ENCODE measurements around the gene TCEAL3.
A peak's percentile ranks its signal among the peaks of the same experiment; 100 is the strongest.
"Not testable (repeated sequence)": the region's sequence is repeated elsewhere in the genome, so short reads cannot be mapped to it uniquely, and the experiment has no call there.

TCEAL3 gene

DNA sequence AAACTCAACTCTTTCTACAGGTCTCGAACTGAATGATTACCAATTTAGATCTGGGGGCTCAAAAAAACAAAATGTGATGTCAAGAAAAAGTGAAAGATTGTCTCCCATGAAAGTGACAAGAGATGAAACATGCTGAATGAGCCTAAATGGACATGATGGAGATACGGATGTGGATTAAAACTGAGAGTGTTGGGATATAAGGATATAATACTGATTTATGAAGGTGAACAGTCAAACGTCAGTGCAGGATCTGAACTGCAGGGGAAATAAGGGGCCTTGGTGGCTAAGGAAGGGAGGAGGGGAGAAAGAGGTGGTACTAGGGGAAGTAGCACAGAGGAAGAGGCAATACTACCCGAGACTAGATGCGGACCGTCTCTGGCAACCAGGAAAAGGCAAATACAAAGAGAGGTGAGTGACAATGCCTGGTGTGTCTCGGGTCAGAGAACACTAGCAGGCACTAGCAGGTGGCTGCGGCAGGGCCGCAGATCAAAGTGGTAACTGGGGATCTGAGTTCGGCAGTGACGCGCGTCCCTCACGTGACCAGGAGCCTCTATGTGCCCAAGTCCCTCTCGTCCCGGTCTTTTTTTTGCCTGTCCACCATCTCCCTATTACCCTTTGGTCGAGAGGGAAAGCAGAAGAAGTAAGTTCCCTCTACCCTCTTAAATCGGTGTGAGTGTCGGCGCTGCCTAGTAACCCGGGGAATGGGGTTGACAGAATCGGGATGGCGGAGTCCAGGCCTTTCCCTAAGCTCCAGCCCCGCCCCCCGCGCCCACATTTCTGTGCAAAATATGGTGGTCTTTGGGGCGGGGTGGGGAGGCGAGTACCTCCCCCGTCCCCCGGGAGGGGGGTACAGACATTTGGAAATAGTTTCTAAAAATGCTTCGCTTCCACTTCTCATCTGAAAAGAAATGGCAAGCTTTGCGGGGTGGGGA, 20.9 kb downstream of the TCEAL3 start, which contains the start of gene TCEAL1:
TCEAL1 (plus strand) TSS at position 590 of the 932 bp plus-strand sequence. CDS start 942 bp downstream, outside the sequence.
- peak; percentile 27 to 50 (median 33) for DNase-seq

GRCh38 chrX:103629318-103630170, 21.8 kb downstream of the TCEAL3 start:
- peak; percentile 26 to 65 (median 36) for DNase-seq

DNA sequence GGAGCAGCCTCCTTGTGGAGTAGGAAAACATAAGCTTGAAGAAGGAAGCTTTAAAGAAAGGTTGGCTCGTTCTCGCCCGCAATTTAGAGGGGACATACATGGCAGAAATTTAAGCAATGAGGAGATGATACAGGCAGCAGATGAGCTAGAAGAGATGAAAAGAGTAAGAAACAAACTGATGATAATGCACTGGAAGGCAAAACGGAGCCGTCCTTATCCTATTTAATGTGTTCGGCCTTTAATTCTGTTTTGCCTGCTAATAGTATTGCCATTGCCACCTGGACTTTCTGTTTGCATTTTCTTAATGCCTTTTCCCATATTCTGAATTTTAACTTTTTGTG, 22.4 kb downstream of the TCEAL3 start:
- DNase-seq = no peak

GRCh38 chrX:103631145-103631544, 23.4 kb downstream of the TCEAL3 start:
- no peak for DNase-seq

DNA sequence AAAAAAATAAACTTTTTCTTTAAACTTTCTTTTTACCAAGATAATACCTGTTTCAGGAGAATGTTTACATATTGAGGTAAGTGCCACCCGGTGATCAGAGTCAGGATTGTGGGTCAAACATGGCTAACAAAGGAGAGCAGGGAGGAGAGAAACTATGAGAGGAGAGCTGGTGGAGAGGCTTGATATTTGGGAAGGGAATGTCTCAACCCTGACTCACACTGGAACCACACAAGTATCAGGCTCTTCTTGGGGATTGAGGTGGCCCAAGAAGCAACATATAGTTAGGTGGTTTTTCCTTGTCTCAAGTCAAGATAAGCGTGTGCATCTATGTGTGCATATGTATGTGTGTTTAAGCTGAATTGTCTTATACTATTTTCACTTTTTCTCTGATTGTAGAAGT, 27.7 kb downstream of the TCEAL3 start:
- no peak for DNase-seq

- DNase-seq = no peak
Observed at GRCh38 chrX:103637604-103638338, 30.0 kb downstream of the TCEAL3 start.

GRCh38 chrX:103638479-103639346, 30.9 kb downstream of the TCEAL3 start:
- not testable (repeated sequence) for DNase-seq

GRCh38 chrX:103640401-103641155, 32.8 kb downstream of the TCEAL3 start:
- DNase-seq = no peak

GRCh38 chrX:103644125-103644524, 36.4 kb downstream of the TCEAL3 start:
- DNase-seq = no peak

DNA sequence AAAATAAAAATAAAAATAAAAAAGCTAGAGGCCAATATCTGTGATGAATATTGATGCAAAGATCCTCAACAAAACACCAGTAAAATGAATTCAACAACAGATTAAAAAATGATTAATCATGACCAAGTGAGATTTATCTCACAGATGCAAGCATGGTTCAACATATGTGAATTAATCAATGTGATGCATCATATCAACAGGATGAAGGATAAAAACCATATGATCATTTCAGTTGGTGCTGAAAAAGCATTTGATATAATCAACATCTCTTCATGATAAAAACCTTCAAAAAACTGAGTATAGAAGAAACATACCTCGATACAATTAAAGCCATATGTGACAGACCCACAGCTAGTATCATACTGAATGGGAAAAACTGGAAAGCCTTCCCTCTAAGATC, 39.9 kb downstream of the TCEAL3 start:
- no peak for DNase-seq

GRCh38 chrX:103651151-103651773, 43.5 kb downstream of the TCEAL3 start:
- no peak for DNase-seq

DNA sequence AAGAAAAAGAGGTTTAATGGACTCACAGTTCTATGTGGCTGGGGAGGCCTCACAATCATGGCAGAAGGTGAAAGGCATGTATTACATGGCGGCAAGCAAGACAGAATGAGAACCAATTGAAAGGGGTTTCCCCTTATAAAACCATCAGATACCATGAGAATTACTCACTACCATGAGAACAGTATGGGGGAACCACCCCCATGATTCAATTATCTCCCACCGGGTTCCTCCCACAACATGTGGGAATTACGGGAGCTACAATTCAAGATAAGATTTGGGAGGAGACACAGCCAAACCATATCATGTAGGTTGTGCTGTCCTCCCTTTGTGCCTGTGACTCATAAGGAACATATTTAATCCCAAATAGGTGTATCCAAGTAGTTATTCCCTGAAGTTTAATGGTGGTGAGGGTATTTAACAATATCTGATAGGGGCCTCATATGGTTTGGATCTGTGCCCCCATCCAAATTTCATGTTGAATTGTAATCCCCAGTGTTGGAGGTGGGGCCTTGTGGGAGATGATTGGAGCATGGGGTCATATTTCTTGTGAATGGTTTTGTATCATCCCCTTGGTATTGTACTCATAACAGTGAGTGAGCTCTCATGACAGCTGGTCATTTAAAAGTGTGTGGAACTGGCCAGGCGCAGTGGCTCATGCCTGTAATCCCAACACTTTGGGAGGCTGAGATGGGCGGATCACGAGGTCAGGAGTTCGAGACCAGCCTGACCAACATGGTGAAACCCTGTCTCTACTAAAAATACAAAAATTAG, 47.7 kb downstream of the TCEAL3 start:
- not testable (repeated sequence) for DNase-seq

- no peak for DNase-seq
Observed at GRCh38 chrX:103656617-103657016, 48.9 kb downstream of the TCEAL3 start.

- not testable (repeated sequence) for DNase-seq
Observed at GRCh38 chrX:103657066-103657465, 49.3 kb downstream of the TCEAL3 start.

DNA sequence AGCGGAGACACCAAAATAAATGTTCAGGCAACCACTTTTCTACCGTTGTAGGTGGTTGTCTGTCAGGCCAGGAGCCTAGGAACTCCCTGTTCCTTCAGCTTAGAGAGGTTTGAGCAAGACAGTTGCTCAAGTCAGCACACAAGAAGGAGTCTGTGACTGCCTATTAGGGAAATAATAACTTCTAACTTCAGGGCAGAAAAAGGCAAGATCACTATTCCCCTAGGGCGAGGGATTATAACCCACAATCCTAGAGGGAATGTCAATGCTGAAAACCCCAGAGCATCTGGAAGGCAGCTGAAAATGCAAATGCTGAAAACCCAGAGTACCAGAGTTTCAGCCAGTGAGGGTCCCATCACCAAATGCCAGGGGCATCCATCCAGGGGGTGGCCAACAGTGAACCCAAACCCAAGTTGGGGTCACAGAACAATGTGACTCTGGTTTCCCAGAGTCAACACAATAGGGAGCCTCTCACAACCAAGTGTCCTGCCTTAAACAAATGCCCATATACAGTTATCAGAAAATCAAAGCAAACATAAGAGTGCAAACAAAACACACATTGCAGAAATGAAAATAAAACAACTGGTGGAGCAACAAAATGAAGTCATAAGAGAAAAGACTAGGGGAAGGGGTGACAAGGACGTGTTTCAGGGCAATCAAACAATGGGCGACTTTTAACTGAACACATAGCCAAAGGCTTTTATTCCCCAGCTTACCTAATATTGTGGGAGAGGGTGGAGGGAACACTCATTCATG, 51.1 kb downstream of the TCEAL3 start:
- no peak for DNase-seq

DNA sequence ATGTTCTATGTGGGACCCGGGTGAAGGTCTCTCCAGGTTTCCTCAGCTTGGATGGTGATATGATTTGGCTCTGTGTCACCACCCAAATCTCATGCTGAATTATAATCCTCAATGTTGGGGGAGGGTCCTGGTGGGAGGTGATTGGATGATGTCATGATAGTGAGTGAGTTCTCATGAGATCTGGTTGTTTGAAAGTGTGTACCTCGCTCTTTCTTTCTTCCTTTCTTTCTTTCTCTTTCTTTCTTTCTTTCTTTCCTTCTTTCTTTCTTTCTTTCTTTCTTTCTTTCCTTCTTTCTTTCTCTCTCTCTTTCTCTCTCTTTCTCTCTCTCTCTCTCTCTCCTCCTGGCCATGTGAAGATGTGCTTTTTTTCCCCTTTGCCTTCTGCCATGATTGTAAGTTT, 51.7 kb downstream of the TCEAL3 start:
- DNase-seq = not testable (repeated sequence)

Measured in suppressor macrophage treated with lipopolysaccharide for 1 hour (primary cell).